Measurements from ENCODE around the gene SLC26A1. TPM values are rescaled to one million over a fixed set of nuclear protein-coding genes. Genes with fewer than 3 reads are reported as not detected.
A peak's percentile ranks its signal among the peaks of the same experiment; 100 is the strongest.

The SLC26A1 gene
- total and polyA plus RNA-seq, 8 donors, result 0.28 to 1.7 (median 0.66) TPM

- TF ChIP-seq CTCF (IDR thresholded peaks at IDR 0.05), result no peak
- ATAC-seq, result no peak
These were observed 35.5 kb downstream of the SLC26A1 start for GRCh38 chr4:957581-958313.

GRCh38 chr4:957231-957580, 36.0 kb downstream of the SLC26A1 start:
- Histone ChIP-seq H3K4me3 (no peak overlapping the region), H3K36me3 (no peaks in the 10 kb centered on the region), H3K4me1 (no peaks in the 10 kb centered on the region), H3K27ac (no peak overlapping the region), H3K27me3 (no peaks in the 10 kb centered on the region), H3K9me3 (no peaks in the 10 kb centered on the region)
- FAIRE-seq, result no peak
- WGBS, 2 donors, result 78 to 83% methylated on average over 8 of the region's 8 CpGs
- no peak for ATAC-seq
- intact Hi-C loops (cut with DNase I), result no loop called here
- no peak for DNase-seq
- no peak for TF ChIP-seq CTCF (IDR thresholded peaks at IDR 0.05)

More at GRCh38 chr4:957581-958313, 35.5 kb downstream of the SLC26A1 start:
- H3K27me3 ChIP-seq, result no peaks in the 10 kb centered on the region
- H3K4me1 ChIP-seq, result no peaks in the 10 kb centered on the region
- no peaks in the 10 kb centered on the region for H3K36me3 ChIP-seq
- H3K27ac ChIP-seq, result no peak overlapping the region
- intact Hi-C loops (cut with DNase I), result no loop called here
- DNase-seq, result peak in 4 of 6 donors; percentile 2 to 67 (median 32)
- no peak for FAIRE-seq
- H3K4me3 ChIP-seq, result no peak overlapping the region
- 94 to 95% methylated on average over 45 of the region's 45 CpGs for WGBS, 2 donors
- no peaks in the 10 kb centered on the region for H3K9me3 ChIP-seq

- ATAC-seq, result no peak
- no peaks in the 10 kb centered on the region for H3K4me1 ChIP-seq
- intact Hi-C loops (cut with DNase I), result no loop called here
- no peaks in the 10 kb centered on the region for H3K9me3 ChIP-seq
- no peak for TF ChIP-seq CTCF (IDR thresholded peaks at IDR 0.05)
- 79 to 82% methylated on average over 14 of the region's 14 CpGs for WGBS, 2 donors
- FAIRE-seq, result no peak
- H3K36me3 ChIP-seq, result no peaks in the 10 kb centered on the region
- no peak overlapping the region for H3K27ac ChIP-seq
- no peaks in the 10 kb centered on the region for H3K27me3 ChIP-seq
- H3K4me3 ChIP-seq, result no peak overlapping the region
- DNase-seq, result peak in 2 of 6 donors; percentile 1 to 49
These were observed 36.5 kb downstream of the SLC26A1 start for GRCh38 chr4:956531-957230.

GRCh38 chr4:955931-956381, 37.2 kb downstream of the SLC26A1 start:
- 84 to 91% methylated on average over 10 to 12 of the region's 12 CpGs for WGBS, 2 donors

More at GRCh38 chr4:955931-956381, 37.2 kb downstream of the SLC26A1 start:
- H3K36me3 ChIP-seq, result no peaks in the 10 kb centered on the region
- TF ChIP-seq CTCF (IDR thresholded peaks at IDR 0.05), result no peak
- no peak for ATAC-seq
- no peak for FAIRE-seq
- no peak overlapping the region for H3K27ac ChIP-seq
- intact Hi-C loops (cut with DNase I), result no loop called here
- H3K4me3 ChIP-seq, result no peak overlapping the region
- H3K9me3 ChIP-seq, result no peaks in the 10 kb centered on the region
- H3K27me3 ChIP-seq, result no peaks in the 10 kb centered on the region
- DNase-seq, result peak in 2 of 6 donors; percentile 1 to 44
- H3K4me1 ChIP-seq, result no peaks in the 10 kb centered on the region
